Measurements from ENCODE around the gene CYB561D1.

Gene CYB561D1

DNA sequence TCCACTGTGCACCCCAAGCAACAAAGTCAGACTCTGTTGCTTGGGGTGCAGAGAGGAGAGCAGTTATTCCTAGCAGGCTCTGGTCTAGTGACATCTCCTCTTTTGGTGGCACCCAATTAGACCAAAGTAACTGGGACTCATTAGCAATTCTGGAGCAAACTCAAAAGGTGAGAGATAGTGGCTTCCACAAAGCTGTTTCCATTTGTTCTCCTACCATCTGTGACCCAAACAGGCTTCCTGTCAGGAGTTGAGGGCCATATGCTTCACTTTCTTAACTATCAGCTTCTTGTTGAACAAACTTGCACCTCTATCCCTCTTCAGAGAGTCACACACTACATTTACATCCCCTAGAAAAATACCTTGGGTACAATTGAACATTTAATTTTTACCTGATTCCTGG is 11.7 kb upstream of the CYB561D1 start:
- DNase-seq = no peak

DNA sequence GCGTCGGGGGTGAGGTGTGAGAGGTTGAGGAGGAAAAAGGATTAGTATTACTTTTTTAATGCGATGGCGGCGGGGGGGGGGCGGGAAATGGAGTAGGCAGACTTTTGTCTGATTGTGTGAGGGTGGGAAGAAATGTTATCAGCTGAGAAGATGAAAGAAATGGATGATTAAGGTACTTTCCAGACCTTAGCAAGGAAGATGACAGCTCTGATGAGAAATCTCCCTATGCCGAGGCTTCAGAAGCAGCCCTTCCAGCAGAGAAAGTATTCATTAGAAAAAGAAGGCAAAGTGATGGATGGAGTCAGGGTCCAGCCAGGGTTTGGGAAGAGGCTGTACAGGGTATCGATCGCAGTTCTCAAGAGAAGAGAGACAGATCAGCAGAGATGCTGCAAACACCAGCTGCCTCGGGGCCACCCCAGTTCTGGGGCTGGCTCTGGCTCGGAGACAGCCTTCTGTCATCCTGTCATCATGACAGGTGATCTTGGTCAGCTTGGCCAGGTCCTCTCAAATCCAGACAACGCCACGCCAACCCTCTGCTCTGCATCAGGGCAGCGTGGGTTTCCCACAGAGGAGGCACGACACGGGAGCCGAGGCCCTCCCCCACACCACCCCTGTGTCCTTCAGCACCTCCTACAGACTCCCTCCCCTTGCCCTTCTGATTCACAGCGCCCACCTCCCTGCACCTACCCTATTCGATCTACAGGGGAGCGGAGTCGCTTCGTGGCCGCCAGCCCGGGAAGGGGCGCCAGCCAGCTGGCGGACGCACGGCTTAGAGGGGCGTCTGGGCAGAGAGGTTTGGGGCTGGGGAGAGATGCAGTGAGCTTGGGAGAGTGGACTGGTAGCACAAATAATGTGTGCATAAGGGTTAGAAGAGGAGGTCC is 10.9 kb upstream of the CYB561D1 start:
- no peak for DNase-seq

DNA sequence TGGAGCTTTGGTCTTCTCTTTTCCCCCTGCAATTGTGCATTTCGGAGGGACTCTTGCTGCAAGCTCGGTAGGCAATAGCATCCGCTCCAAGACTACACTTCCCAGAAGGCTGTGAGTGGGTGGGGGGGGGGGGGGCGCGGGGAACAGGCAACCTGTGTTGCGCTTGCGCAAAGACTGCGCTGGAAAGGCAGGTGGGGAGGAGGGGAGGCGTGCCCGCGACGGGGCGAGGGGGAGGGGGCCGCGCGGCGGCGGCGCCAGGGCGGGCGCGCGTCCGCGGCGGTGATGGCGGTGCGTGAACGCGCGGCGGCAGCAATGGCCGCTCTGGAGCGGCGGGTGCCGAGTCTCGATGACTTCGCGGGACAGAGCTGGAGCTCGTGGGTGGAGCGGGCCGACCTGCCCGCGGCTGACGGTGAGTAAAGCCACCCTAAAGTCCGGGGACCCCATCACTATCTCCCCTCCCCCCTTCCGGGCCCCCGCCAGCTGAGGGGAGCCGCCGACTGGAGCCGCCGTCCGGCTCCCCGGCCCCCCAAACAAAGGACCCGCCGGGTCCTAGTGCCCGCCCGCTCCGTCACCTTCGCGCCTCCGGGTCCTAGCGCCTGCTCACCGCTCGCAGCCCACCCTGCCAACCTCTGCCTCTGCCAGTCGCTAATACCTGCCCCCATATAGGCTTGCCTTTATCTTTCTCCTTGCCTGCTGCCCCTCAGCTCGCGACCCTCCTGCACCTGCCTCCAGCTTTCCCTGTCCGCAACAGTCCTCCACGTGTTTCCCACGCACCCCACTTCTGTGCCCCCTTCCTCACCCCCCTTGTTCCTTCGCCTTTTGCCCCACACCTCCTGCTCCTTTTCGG is 10.0 kb upstream of the CYB561D1 start, which contains the start of gene ATXN7L2:
Gene ATXN7L2 (plus strand): TSS at position 234 of the 847 bp plus-strand sequence. CDS start 49 bp downstream, at position 283.
- peak; percentile 90 for DNase-seq

DNA sequence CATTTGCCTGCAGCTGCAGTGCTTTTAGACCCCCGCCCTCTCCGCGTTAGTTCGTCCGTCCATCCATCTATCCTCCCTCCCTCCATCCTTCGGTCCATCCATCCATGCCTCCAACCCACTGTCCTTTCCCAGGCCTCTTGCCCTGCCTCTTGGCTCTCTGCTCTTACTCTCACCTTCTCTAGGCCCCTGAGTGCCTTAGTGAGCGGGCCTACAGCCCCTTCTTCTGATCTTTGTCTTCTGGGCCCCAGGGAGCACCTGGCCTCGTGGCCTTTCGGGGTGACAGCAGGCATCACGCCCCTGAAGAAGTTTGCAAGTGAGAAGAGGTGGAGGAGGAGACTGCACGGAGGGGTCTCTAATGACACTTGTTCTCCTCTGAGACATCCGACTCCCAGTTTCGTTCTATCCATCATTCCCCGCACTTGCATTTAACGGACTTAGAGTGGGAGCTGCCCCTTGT is 9.3 kb upstream of the CYB561D1 start:
- DNase-seq = peak; percentile 6

DNA sequence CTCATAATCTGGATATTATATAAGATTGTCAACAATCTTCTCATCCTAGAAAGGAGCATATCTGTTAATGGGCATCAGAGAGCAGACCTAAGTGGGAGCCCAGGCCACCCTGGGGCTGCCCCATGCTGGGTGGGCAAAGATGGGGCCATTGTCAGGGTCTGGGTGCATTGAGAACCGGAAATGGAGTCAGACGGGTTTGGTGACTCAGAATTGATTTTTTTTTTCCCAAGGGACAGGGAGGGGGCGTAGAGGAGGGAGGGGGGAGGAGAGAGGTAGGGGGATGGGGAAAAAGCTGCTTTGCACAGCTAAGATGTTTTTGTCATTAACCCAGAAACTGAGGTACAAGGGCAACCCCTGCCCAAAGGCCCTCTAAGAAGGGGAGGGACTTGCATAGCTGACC is 8.9 kb upstream of the CYB561D1 start:
- DNase-seq = peak; percentile 30

DNA sequence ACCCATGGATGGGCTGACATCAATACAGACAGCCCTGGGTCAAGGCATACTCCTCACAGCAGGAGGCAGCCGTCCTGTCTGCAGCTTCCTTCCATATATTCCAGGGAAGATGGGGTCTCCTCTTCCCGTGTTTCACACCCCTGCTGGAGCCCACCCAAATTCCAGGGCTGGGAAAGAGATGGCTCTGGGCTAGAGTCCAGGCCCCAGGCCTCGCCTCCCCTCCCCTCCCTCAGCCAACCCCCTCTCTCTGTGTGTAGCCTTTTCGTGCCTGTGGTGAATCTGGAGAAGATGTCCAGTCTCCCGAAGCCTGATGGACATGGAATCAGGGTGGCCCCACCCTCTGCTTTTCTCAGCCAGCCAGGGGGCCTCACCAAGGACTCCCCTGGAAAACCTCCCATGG is 6.6 kb upstream of the CYB561D1 start:
- DNase-seq = no peak

DNA sequence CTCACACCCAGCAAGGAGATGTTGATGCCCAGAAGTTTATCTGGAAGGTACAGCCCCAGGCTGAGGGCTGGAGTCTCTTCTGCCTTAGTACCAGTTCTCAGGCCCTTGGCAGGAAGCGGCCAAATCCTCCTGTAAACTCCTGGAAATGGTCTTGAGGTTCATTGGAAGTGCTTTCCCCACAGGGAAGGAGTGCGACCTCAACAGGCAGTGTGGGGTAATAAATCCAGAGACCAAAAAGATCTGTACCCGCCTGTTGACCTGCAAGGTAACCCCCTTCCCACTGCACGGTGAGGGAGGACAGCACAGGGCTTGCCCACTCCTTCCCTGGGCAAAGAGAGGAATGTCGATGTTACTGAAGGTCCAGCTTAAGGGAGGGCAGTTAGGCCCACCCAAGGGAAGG is 5.7 kb upstream of the CYB561D1 start:
- DNase-seq = no peak

DNA sequence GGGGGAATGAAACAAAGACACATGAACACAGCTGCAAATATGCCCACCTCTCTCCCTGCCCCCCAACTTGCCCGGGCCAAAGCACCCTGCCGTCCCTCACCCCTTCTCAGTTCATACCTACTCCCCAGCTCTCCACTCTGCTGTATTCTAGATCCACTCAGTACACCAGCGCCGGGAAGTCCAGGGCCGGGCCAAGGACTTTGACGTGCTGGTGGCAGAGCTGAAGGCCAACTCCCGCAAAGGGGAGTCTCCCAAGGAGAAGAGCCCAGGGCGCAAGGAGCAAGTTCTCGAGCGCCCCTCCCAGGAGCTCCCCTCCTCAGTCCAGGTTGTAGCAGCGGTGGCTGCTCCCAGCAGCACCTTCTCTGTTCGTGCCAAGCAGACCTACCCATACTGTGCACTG is 5.2 kb upstream of the CYB561D1 start:
- no peak for DNase-seq

DNA sequence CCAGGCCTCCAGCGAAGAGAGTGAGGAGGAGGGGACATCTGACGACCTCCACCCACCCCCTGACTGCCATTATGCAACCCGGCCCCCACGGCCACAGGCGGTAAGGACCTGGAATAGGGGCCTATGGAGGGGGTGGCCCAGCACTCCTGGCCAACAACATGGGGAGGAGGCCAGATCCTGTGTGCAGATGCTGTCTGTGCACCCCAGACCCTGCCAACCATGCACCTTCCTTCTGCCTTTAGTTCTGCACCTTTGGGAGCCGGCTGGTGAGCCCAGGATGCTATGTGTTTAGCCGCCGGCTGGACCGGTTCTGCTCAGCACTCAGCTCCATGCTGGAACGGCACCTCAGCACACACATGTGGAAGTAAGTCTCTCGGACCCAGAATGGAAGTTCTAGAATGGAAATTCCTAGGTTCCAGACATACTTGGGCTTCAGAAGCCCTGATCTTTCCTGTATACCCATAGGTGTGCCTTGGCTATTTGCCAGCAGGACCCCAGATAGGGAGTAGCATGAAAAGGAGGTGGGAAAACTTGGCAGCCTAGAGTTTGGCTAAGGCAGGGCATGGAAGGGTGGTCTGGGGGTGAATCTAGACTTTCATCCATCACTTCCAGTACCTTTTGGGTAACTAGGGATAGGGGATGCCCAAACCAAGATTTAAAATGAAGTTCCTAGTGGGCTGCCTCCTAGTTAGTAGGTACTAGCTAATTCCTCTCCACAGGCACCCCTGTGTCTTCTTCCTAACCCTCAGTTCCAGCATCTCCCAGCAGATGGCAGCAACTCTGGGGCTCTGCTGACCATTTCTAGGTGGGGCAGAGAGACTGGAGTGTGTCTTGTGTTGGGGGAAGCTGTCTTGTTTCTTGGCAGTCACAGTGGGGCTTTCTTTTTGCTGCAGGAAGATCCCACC is 3.6 kb upstream of the CYB561D1 start:
- peak; percentile 62 for DNase-seq

DNA sequence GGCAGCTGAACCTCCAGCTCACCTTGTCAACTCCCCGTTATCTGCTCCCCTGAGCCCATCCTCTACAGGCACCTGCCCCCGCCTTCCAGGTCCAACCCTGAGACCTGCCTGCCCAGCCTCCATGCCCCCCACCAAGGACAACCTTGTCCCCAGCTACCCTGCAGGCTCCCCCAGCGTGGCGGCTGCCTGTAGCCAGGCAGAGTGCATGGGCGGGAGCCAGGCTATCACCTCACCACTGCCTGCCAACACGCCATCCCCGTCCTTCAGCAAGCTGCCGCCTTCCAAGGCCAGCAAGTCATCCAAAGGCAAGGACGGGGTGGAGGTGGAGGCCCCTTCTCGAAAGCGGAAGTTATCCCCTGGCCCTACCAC is 3.0 kb upstream of the CYB561D1 start:
- no peak for DNase-seq

DNA sequence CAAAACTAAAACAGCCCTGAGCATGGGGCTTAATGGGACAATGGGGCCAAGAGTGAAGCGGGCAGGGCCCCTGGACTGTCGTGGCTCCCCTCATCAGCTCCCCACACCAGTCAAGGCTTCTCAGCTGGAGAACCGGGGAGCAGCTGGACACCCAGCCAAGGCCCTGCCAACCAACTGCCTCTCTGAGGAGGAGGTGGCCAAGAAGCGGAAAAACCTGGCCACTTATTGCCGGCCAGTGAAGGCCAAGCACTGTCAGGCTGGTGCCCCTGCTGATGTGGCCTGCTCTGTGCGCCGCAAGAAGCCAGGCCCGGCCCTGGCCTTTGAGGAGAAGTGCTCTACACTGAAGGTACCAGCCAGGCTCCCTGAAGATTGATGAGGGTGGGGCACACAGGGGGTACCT is 2.5 kb upstream of the CYB561D1 start:
- no peak for DNase-seq

DNA sequence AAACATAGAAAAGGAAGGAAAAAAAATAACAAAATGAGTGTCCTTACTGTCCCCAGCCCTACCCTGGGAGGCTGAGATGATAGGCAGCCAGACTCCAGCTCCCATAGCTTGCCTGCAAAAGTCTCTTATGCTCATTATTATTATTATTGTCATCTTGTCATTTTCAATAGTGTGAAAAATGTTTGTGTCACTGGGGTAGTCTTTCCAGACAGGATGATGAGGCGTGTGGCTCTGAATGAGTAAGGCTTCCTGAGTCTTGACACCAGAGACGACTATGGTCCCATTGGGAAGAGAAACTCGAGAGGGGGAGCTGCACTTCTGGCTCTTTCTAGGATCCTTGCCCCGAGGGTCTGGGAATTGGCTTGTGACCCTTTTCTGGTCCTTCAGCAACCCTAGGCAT is 1.1 kb upstream of the CYB561D1 start:
- DNase-seq = no peak

DNA sequence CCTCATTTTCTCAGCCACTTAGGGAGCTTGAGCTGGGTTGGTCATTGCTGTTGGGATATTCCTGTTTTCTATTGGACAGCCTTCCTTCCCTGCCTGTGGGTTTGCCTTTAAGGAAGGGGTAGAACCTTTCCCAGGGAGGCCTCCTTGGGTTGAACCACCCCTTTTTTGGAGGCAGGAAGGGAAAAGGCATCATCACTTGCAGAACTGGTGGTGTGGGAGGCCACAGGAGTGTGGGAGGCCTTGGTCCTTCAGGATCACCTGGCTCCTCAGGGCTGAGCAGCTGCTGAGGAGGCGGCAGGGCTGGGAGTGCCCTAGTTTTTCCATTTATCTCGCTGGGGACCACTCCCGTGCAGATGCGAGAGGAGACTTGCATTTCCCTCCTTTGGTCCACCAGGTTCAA is 667 bp upstream of the CYB561D1 start:
- DNase-seq = no peak

DNA sequence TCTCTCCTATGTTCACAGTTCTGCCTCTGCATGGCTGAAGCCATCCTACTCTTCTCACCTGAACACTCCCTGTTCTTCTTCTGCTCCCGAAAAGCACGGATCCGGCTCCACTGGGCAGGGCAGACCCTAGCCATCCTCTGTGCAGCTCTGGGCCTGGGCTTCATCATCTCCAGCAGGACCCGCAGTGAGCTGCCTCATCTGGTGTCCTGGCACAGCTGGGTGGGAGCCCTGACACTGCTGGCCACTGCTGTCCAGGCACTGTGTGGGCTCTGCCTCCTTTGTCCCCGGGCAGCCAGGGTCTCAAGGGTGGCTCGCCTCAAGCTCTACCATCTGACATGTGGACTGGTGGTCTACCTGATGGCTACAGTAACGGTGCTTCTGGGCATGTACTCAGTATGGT is 1.8 kb downstream of the CYB561D1 start:
- no peak for DNase-seq

DNA sequence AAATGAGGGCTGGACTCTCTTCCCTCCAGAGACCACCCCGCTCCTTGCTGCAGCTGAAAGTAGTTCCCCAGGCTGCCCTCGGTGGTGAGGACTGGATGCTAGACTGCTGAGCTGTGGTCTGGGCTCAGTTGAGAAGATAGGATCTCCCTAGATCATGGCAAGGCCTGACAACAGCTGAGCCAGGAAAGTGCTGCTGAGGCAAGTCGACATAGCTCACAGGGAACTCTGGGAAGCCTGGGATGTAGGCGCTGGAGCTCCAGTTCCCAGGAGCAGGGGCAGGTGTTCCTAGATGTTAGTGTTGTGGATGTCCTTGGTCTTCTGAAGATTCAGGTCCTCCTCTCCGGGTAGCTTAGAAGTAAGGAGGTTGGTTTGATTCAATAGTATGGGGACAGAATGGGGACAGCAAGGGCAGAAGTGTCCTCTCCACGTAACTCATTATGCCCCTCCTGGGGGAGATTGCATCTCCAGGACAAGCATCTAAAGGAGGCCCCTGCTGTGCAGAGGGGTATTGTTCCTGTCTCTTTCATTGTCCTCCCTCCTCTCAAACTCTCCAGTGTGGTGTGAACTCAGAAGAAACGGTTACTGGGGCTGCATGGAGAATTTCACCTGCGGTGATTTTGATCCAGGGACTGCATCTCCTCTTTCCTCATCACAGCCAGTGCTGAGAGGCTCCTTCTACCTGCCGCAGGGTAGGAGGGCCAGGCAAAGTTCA is 3.7 kb downstream of the CYB561D1 start:
- no peak for DNase-seq

DNA sequence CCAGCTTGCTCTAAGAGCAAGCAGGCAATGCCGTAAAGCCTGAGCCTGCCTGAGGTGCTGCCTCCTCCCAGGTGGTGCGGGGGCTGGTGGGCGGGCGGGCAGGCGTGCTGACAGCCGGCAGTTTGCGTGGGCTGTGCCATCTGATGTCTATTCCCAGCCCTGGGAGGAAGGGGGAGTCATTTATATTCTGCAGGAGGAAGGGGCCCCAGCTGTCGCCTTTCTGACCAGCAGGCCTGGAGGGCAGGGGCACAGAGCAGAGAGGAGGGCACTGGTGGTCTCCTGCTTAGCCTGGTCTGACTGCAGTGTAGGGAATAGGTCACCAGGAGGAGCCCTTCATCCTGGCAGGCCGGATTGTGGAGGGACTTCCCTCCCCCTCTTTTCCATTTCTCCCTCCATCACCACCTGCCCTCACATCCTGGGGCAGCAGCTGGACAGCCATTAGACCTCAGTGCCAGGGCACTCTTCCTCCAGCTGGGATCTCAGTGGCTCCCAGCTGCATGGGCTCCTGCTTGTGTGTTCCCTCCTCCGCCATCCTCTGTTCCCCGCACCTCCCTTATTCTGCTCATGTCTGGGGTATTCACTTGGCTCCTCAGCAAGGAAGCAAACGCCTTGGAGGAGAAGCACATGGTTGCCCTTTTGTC is 4.4 kb downstream of the CYB561D1 start:
- no peak for DNase-seq

DNA sequence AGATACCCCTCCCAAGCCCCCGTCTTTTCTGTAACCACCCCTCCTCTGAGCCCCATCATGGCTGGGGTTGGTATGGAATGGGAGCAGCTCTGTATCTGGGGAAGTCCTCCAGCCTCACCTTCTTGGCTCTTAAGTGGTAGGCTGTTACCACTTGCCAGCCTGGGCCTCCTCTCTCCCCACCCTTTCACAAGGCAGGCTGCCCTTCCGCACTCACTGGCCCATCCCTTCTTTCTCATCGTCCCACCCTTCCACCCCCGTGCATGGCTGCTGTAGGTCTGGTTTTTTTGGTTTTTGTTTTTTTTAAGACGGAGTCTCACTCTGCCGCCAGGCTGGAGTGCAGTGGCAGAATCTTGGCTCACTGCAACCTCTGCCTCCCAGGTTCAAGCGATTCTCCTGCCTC is 5.2 kb downstream of the CYB561D1 start:
- no peak for DNase-seq

DNA sequence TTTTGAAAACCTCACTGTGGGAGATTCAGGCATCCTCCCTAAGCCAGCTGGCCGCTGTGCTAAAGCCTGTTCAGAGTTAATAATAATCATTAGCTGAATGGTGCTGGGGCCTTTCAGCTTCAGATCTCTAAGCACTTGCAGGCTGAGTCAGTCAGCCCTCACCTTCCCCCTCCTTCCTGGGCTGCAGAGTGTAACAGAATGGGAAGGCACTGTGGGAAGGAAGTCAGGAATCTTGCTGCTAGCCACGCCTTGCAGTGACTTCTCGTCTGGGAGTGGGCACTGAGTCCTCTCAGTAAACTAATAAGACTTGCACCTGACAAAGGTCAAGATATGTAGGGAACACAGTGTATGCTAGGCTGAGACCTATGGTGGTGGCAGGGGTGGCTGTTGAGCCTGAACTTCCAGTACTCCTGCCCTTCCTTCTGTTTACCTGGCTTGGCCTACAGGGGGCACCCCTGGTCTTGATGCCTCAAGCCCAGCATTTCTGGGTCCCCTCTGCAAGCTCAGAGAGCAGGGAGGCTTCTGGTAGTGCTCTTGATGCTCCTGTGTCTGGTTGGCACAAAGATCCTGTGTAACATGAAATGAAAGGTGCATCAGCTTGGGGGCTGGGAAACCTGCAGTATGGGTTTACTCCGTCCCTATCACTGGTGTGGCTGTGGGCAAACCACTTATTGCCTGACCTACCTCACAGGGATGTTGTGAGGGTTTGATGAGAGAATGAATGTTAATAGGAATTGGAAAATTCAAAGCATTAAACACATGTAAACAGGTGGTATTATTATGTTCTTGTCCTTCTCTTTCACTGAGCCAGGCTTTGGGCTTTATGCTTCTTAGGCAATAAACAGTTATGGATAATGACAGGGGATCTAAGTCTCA is 6.0 kb downstream of the CYB561D1 start:
- DNase-seq = peak; percentile 31

DNA sequence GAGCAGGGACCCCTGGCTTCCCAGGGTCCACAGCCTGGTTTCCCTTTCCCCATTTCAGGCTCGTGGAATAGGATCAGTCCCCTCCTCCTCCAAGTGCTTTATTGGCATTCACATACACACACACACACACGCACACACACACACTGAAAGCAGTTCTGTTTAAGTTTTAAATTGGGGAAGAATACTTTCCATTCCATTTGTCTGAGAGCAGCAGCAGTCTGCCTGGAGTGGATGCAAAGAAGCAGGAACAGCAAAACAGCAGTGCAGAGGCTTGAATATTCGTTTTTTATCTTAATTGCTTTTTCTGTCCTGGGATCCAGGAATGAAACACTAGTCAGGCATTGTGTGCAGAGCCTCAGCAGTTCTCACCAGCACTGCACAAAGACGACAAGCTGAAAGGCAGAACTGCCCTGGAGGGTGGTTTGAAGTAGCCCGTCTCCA is 7.1 kb downstream of the CYB561D1 start:
- peak; percentile 62 for DNase-seq

DNA sequence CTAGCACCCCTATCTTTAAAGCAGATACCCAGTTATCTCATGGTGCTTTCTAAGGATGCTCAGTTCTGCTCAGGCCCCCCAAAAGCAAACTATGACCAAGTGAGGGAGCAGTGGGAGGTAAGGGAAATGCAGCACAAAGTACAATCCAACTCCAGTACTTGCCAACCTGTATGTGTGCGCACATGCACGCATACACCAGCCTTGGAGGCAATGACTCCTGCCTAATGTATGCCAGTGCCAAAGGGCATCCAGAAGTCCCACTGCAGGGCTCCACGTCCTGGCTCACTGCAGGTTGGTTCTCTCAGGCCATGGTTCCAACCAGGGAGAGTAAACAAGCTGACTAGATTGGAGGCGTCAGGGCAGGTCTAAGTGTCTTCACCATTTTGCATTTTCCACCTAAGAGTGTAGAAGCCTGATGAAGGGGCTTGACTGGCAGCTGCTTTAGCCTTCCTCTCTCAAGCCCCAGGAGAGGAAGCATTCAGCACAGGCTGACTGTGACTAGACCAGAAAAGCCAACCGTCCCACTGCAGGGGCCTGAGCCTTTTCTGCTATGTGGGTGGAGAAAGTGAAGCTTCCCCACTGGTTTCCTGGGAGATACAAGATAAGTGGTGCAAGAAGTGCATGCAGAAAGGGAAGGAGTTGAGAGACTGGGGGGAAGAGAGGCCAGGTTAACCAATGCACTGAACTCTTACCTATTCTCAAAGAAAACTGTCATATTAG is 7.9 kb downstream of the CYB561D1 start:
- DNase-seq = no peak

All from fibroblast of upper back skin (primary cell).